HepG2 (cell line): Measurements from ENCODE around the gene ALG3. TPM values are rescaled to one million over a fixed set of nuclear protein-coding genes. Genes with fewer than 3 reads are reported as not detected.

Experiments used
- ATF4 ChIP-seq, 2 experiments: fragments of 450-650 bp in 1 of 2; sonication (generic) in 1 of 2; formaldehyde crosslinking; IDR thresholded peaks; 2 replicates each; pipeline versions ENCODE4 v1.5.0 to v1.8.0; 2020 to 2022; ENCODE audit warnings: mild to moderate bottlenecking in 1 of 2, missing genetic modification reagents in 1 of 2
- CEBPB ChIP-seq: IDR thresholded peaks from 2 replicates; pipeline ENCODE4 v1.6.1; 2011; ENCODE audit warnings: low read depth, low read length, improper control_type of control experiment, borderline replicate concordance
- GZF1 ChIP-seq: sonication (generic); formaldehyde crosslinking; IDR thresholded peaks from 2 replicates; pipeline ENCODE4 v1.5.1; 2020; ENCODE audit warnings: mild to moderate bottlenecking, missing genetic modification reagents
- HNRNPL ChIP-seq: fragments of 200-400 bp; formaldehyde crosslinking; IDR thresholded peaks from 2 replicates; pipeline ENCODE4 v1.6.1; 2017; ENCODE audit warnings: mild to moderate bottlenecking, low read depth, low read length
- KLF16 ChIP-seq, 2 experiments: sonication (generic) in 1 of 2; formaldehyde crosslinking in 1 of 2; IDR thresholded peaks; 2 replicates each; pipeline versions ENCODE4 v1.6.1 to v1.8.0; 2016 to 2023; ENCODE audit warnings: missing genetic modification reagents in 2 of 2, missing compliant biosample characterization in 1 of 2
- ZKSCAN8 ChIP-seq: IDR thresholded peaks from 2 replicates; pipeline ENCODE4 v1.6.1; 2016; ENCODE audit warnings: borderline replicate concordance, missing genetic modification reagents, missing compliant biosample characterization
- ZNF232 ChIP-seq: sonication (generic); formaldehyde crosslinking; IDR thresholded peaks from 2 replicates; pipeline ENCODE4 v1.4.0; 2020; ENCODE audit warnings: missing genetic modification reagents, borderline replicate concordance
- ZNF383 ChIP-seq: sonication (generic); formaldehyde crosslinking; IDR thresholded peaks from 2 replicates; pipeline ENCODE4 v1.4.0; 2020; ENCODE audit warnings: missing genetic modification reagents, mild to moderate bottlenecking, borderline replicate concordance
- ZNF431 ChIP-seq: sonication (generic); formaldehyde crosslinking; IDR thresholded peaks from 2 replicates; pipeline ENCODE4 v1.9.0; 2022; ENCODE audit warnings: missing genetic modification reagents, low read depth, mild to moderate bottlenecking, borderline replicate concordance
- ZNF446 ChIP-seq: sonication (generic); formaldehyde crosslinking; IDR thresholded peaks from 2 replicates; pipeline ENCODE4 v1.5.0; 2020; ENCODE audit warnings: mild to moderate bottlenecking, missing genetic modification reagents
- ZNF589 ChIP-seq: sonication (generic); formaldehyde crosslinking; conservative IDR thresholded peaks from 2 replicates; pipeline ENCODE4 v1.8.0; 2022; ENCODE audit warnings: mild to moderate bottlenecking, moderate library complexity, missing genetic modification reagents
- ZNF605 ChIP-seq: sonication (generic); formaldehyde crosslinking; IDR thresholded peaks from 2 replicates; pipeline ENCODE4 v1.8.0; 2022; ENCODE audit warnings: mild to moderate bottlenecking, missing genetic modification reagents
- ZNF670 ChIP-seq: sonication (generic); formaldehyde crosslinking; IDR thresholded peaks from 2 replicates; pipeline ENCODE4 v1.8.0; 2022; ENCODE audit warnings: mild to moderate bottlenecking, missing genetic modification reagents, borderline replicate concordance
- ZNF724P ChIP-seq: sonication (generic); formaldehyde crosslinking; IDR thresholded peaks from 2 replicates; pipeline ENCODE4 v1.8.0; 2022; ENCODE audit warnings: missing genetic modification reagents, borderline replicate concordance
- polyA plus RNA-seq, 8 experiments: library from polyadenylated mRNA; depleted of rRNA in 3 of 8; stranded (reverse) in 7 of 8; unstranded in 1 of 8; fragments of >200 nt; fragmentation: Illumina TruSeq in 4 of 8; extraction: Trizol in 4 of 8; gene quantifications; 2 replicates each; pipeline versions ENCODE4 v1.2.1 to v1.2.3, GENCODE V29; 2011 to 2016; ENCODE audit warnings: low read depth in 4 of 8, missing spikeins in 1 of 8, mixed read lengths in 1 of 8; ENCODE audit not compliant: insufficient read depth in 1 of 8
- total RNA-seq, 5 experiments: library from RNA; depleted of rRNA; stranded (reverse); fragments of >200 nt; fragmentation: Illumina TruSeq; extraction: Trizol; gene quantifications; 2 replicates each; pipeline ENCODE4 v1.2.3, GENCODE V29; 2016; ENCODE audit warnings: low read depth in 1 of 5
- TF ChIP-seq, protein P1 (sequence below): sonication (generic); formaldehyde crosslinking; IDR thresholded peaks from 2 replicates; pipeline ENCODE4 v1.5.1; 2020; ENCODE audit warnings: missing genetic modification reagents, mild to moderate bottlenecking, borderline replicate concordance
- TF ChIP-seq, protein P2 (sequence below), 2 experiments: fragments of 450-650 bp in 1 of 2; sonication (generic) in 1 of 2; formaldehyde crosslinking in 1 of 2; IDR thresholded peaks; 2 replicates each; pipeline versions ENCODE4 v1.6.1 to v1.8.0; 2016 to 2022; ENCODE audit warnings: antibody characterized with exemption in 1 of 2, mild to moderate bottlenecking in 1 of 2, missing genetic modification reagents in 1 of 2
- TF ChIP-seq, protein P3 (sequence below): sonication (generic); formaldehyde crosslinking; IDR thresholded peaks from 2 replicates; pipeline ENCODE4 v1.4.0; 2020; ENCODE audit warnings: missing genetic modification reagents

The ALG3 gene
- total and polyA plus RNA-seq, 2 of the 13 experiments (the other 11 are each of a cell fraction or from before 2014, with no cell fraction given): 46.6 to 57.1 TPM

DNA sequence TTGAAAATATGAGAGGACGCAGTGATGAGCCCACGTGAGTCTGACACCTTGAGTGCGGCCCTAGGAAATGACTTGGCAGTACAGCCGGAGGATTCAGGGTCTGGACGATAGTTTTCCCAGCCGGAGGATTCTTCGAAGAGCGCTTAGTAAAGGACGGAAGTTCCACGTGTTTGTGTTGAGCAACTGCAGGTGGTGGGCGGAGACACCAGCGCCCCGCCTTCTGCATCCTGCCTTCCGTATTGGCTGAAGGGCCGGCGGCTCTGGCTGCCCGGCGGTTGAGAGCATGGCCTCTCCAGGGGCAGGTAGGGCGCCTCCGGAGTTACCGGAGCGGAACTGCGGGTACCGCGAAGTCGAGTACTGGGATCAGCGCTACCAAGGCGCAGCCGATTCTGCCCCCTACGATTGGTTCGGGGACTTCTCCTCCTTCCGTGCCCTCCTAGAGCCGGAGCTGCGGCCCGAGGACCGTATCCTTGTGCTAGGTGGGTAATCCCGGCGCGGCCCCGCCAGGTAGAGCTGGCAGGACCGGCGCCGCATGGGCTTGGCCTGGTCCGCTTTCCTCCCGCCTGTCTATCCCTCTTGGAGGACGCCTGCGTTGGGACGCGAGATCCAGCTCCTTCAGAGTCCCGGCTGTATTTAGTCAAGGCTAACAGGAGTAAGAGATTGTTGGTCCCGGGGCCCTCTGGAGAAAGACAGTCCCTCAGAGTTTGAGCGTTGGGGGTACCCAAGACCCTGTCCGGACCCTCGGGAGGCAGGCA lies 827 bp upstream of the ALG3 start, which contains the start of gene EEF1AKMT4 (continued):
- TF ChIP-seq ZNF232 (CRISPR knock-in tag) (no peak; the same call in 1 of the 2 replicates), ZNF670 (CRISPR knock-in tag) (peak; percentile 74; the same call in 1 of the 2 replicates), ZNF724P (CRISPR knock-in tag) (no peak), KLF16 (CRISPR knock-in tag; IDR thresholded peaks at IDR 0.05) (peak in 1 of 2 experiments; percentile 43; a peak in 1 of 4 replicates), ZNF446 (CRISPR knock-in tag) (no peak), ATF4 (CRISPR knock-in tag; IDR thresholded peaks at IDR 0.05) (no peak), ZNF589 (no peak), ZNF605 (CRISPR knock-in tag) (no peak; the same call in 1 of the 2 replicates), ZKSCAN8 (CRISPR knock-in tag) (no peak; the same call in 1 of the 2 replicates), HNRNPL (0 out of 2 replicates have a peak, but pooled peaks have one; percentile 40), ZNF431 (CRISPR knock-in tag) (no peak), GZF1 (CRISPR knock-in tag) (no peak), ZNF383 (no peak), CEBPB (peak; percentile 98)
- TF ChIP-seq, protein P1, sequence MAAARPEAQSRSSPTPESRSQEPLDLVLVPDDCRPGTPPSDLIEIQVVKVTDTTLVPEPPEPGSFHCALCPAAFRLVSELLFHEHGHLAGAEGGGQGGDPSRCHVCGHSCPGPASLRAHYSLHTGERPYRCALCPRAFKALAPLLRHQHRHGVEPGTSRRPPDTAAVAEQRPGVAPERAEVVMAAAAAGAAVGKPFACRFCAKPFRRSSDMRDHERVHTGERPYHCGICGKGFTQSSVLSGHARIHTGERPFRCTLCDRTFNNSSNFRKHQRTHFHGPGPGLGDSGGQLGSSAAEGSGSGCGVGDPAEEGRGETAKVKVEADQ: no peak
- TF ChIP-seq, protein P2, sequence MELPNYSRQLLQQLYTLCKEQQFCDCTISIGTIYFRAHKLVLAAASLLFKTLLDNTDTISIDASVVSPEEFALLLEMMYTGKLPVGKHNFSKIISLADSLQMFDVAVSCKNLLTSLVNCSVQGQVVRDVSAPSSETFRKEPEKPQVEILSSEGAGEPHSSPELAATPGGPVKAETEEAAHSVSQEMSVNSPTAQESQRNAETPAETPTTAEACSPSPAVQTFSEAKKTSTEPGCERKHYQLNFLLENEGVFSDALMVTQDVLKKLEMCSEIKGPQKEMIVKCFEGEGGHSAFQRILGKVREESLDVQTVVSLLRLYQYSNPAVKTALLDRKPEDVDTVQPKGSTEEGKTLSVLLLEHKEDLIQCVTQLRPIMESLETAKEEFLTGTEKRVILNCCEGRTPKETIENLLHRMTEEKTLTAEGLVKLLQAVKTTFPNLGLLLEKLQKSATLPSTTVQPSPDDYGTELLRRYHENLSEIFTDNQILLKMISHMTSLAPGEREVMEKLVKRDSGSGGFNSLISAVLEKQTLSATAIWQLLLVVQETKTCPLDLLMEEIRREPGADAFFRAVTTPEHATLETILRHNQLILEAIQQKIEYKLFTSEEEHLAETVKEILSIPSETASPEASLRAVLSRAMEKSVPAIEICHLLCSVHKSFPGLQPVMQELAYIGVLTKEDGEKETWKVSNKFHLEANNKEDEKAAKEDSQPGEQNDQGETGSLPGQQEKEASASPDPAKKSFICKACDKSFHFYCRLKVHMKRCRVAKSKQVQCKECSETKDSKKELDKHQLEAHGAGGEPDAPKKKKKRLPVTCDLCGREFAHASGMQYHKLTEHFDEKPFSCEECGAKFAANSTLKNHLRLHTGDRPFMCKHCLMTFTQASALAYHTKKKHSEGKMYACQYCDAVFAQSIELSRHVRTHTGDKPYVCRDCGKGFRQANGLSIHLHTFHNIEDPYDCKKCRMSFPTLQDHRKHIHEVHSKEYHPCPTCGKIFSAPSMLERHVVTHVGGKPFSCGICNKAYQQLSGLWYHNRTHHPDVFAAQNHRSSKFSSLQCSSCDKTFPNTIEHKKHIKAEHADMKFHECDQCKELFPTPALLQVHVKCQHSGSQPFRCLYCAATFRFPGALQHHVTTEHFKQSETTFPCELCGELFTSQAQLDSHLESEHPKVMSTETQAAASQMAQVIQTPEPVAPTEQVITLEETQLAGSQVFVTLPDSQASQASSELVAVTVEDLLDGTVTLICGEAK (IDR thresholded peaks at IDR 0.05): peak; percentile 35; the same call in 1 of the 2 replicates
- TF ChIP-seq, protein P2 (CRISPR knock-in tag; IDR thresholded peaks at IDR 0.05): no peak; the same call in 1 of the 2 replicates
- TF ChIP-seq, protein P3, sequence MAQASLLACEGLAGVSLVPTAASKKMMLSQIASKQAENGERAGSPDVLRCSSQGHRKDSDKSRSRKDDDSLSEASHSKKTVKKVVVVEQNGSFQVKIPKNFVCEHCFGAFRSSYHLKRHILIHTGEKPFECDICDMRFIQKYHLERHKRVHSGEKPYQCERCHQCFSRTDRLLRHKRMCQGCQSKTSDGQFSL (CRISPR knock-in tag): no peak
